Heart right ventricle (tissue), 16 donors: ENCODE measurements around the gene PCDHGA11. TPM values are rescaled to one million over a fixed set of nuclear protein-coding genes. Genes with fewer than 3 reads are reported as not detected.
A peak's percentile ranks its signal among the peaks of the same experiment; 100 is the strongest.

Experiments
- ATAC-seq, 8 donors: fragments of 200-7000 bp; cut with Tn5 transposase; one replicate each; pipeline ENCODE4 v1.9.1; 2020; ENCODE audit warnings: mild to moderate bottlenecking in 8 of 8, moderate library complexity in 8 of 8, moderate number of reproducible peaks in 1 of 8
- DNase-seq, 2 donors: peaks; one replicate each; pipeline ENCODE4 v3.0.0-alpha.2; 2020
- H3K27ac ChIP-seq, 10 donors: fragments of 200-600 bp; sonication (generic) in 2 of 10; one replicate each; pipeline versions ENCODE4 v1.5.0 to v1.8.0; 2020 to 2022; ENCODE audit warnings: mild to moderate bottlenecking in 3 of 10
- H3K27me3 ChIP-seq, 7 donors: fragments of 200-600 bp; one replicate each; pipeline ENCODE4 v1.8.0; 2021 to 2022; ENCODE audit warnings: mild to moderate bottlenecking in 2 of 7
- H3K36me3 ChIP-seq, 9 donors: fragments of 200-600 bp; sonication (generic) in 1 of 9; one replicate each; pipeline versions ENCODE4 v1.5.0 to v1.8.0; 2020 to 2022; ENCODE audit warnings: mild to moderate bottlenecking in 2 of 9
- H3K4me1 ChIP-seq, 9 donors: fragments of 200-600 bp; sonication (generic) in 1 of 9; one replicate each; pipeline versions ENCODE4 v1.5.0 to v1.8.0; 2020 to 2022; ENCODE audit warnings: mild to moderate bottlenecking in 4 of 9
- H3K4me3 ChIP-seq, 10 donors: fragments of 200-600 bp; sonication (generic) in 2 of 10; one replicate each; pipeline versions ENCODE4 v1.5.0 to v1.8.0; 2020 to 2022; ENCODE audit warnings: mild to moderate bottlenecking in 7 of 10, moderate library complexity in 2 of 10
- H3K9me3 ChIP-seq, 11 donors: fragments of 200-600 bp in 10 of 11; sonication (generic) in 2 of 11; one replicate each; pipeline versions ENCODE4 v1.5.0 to v1.8.0; 2013 to 2022; ENCODE audit warnings: mild to moderate bottlenecking in 2 of 11, control low read depth in 1 of 11, moderate library complexity in 1 of 11
- CTCF ChIP-seq, 9 donors: fragments of 200-600 bp; sonication (generic) in 2 of 9; IDR thresholded peaks; one replicate each; pipeline versions ENCODE4 v1.5.0 to v1.8.0; 2021 to 2022; ENCODE audit warnings: antibody characterized with exemption in 9 of 9, mild to moderate bottlenecking in 5 of 9, moderate library complexity in 1 of 9
- WGBS, 2 donors: extraction: QIAGEN DNeasy Blood & Tissue Kit; methylation state at CpG; one replicate each; pipeline ENCODE4 v1.1.7; 2013; ENCODE audit warnings: inconsistent platforms in 1 of 2; 5-methylcytosine and 5-hydroxymethylcytosine counted together
- intact Hi-C, 10 donors: fragments of 100-400 bp; cut with DNase I; formaldehyde crosslinking; loops; one replicate each; pipeline versions ENCODE4 v1.11.1 to v1.14.2; 2022
- polyA plus RNA-seq, 2 donors: library from polyadenylated mRNA; stranded (reverse); fragments of 200-250 nt; gene quantifications; one replicate each; pipeline ENCODE4 v1.2.3, GENCODE V29; 2013
- total RNA-seq, 10 donors: library from RNA; stranded (reverse); fragmentation: NEBNext Ultra II Directional in 3 of 10; extraction: Animal tissue kit (Norgen Biotek cat#: 25700) in 3 of 10; gene quantifications; one replicate each; pipeline versions ENCODE4 v1.2.1 to v1.2.4, GENCODE V29; 2021 to 2023
- donor health status: Arrhythmogenic right ventricular cardiomyopathy.
- donor health status: ischemic (EF 13 %, LVEDD 7.1; RV severe dilation, severe dysfunction).
- donor health status: healthy with polysubstance abuse.
- donor health status: DM: no; HTN: yes; CAD: no.
- donor health status: DM: no; HTN: no; CAD: no.
- donor health status: ischemic (EF 25% LVEDD 6.9; RV normal size, moderate dysfunction).
- donor health status: ischemic (EF 25% LVEDD 5.7; RV mildly dilated, moderate dysfunction).
- donor health status: healthy.
- donor health status: DM: yes; HTN: yes; CAD: no.
- donor health status: Ischemic cardiomyopathy.
- donor health status: ischemic (EF 35%, LVEDD 5.7; RV mildly dilated, moderate dysfunction).
- donor health status: nonischemic (EF 11% LVEDD 7.7; RV severe dilation, severe dysfunction).
- donor health status: DM: yes; HTN: yes; CAD: no.
- donor health status: PGD.
- donor health status: ischemic (EF 29% LVEDD 5.4; RV normal size, mild dysfunction).
- donor health status: nonischemic (EF 23%, LVEDD 6.1; RV moderate dilation, normal function).

Gene PCDHGA11
- total and polyA plus RNA-seq, 12 donors: 0.74 to 8.5 (median 5.4) TPM

- TF ChIP-seq CTCF (IDR thresholded peaks at IDR 0.05): no peak
- intact Hi-C loops: loop anchor here in 4 of 10 donors (5.0 to 10.0 kb wide), 6 partner anchors 55 to 195 kb away; partner anchors contain the start of genes PCDHB13 (in 1 of the 4), PCDHGA4 (in 1 of the 4), PCDHGB1 (in 1 of the 4) and PCDHGB2 (in 1 of the 4)
- H3K36me3 ChIP-seq: peaks cover 0 to 75% (median 0%) of the 10 kb centered on the region in 9 donors
Observed at GRCh38 chr5:141409598-141410306, 11.1 kb upstream of the PCDHGA11 start.

GRCh38 chr5:141411575-141411974, 9.3 kb upstream of the PCDHGA11 start:
- Histone ChIP-seq H3K27ac (no peak overlapping the region), H3K4me1 (peaks cover 0 to 15% (median 0%) of the 10 kb centered on the region in 9 donors), H3K36me3 (peaks cover 0 to 66% (median 0%) of the 10 kb centered on the region in 9 donors), H3K9me3 (peaks cover 0 to 100% (median 54%) of the 10 kb centered on the region in 11 donors), H3K27me3 (peaks cover 0 to 96% (median 0%) of the 10 kb centered on the region in 7 donors), H3K4me3 (no peak overlapping the region)
- 74 to 75% methylated on average over 3 of the region's 3 CpGs for WGBS, 2 donors
- ATAC-seq (no peak), DNase-seq (no peak)
- no peak for TF ChIP-seq CTCF (IDR thresholded peaks at IDR 0.05)
- intact Hi-C loops: loop anchor here in 4 of 10 donors (5.0 to 10.0 kb wide), 4 partner anchors 113 to 197 kb away; partner anchors contain the start of gene PCDHB13 (in 1 of the 4)

More at GRCh38 chr5:141409598-141410306, 11.1 kb upstream of the PCDHGA11 start:
- H3K4me3 ChIP-seq: no peak overlapping the region
- H3K4me1 ChIP-seq: peaks cover 0 to 15% (median 0%) of the 10 kb centered on the region in 9 donors
- no peak overlapping the region for H3K27ac ChIP-seq
- no peak for DNase-seq
- peaks cover 0 to 100% (median 48%) of the 10 kb centered on the region in 11 donors for H3K9me3 ChIP-seq
- peak in 1 of 8 donors; percentile 29 for ATAC-seq
- 30 to 34% methylated on average over 64 of the region's 64 CpGs for WGBS, 2 donors
- peaks cover 0 to 95% (median 0%) of the 10 kb centered on the region in 7 donors for H3K27me3 ChIP-seq

GRCh38 chr5:141412854-141413539, 7.9 kb upstream of the PCDHGA11 start, which contains the start of gene PCDHGA10:
Gene PCDHGA10, plus strand, starts transcription at chr5:141412987. Its CDS starts 189 bp downstream, at chr5:141413176.
- Histone ChIP-seq H3K27ac (peak within 1 kb of the TSS in 4 of 10 donors; percentile 1 to 24 (median 8)), H3K4me1 (peaks cover 0 to 19% (median 0%) of the 10 kb centered on the region in 9 donors), H3K4me3 (peak within 1 kb of the TSS in 9 of 10 donors; percentile 5 to 48 (median 34)), H3K27me3 (peaks cover 0 to 96% (median 0%) of the 10 kb centered on the region in 7 donors), H3K9me3 (peaks cover 0 to 100% (median 46%) of the 10 kb centered on the region in 11 donors), H3K36me3 (peaks cover 0 to 62% (median 0%) of the 10 kb centered on the region in 9 donors)
- 27 to 36% methylated on average over 31 of the region's 31 CpGs for WGBS, 2 donors
- intact Hi-C loops: loop anchor here in 4 of 10 donors (5.0 to 10.0 kb wide), 4 partner anchors 112 to 198 kb away; partner anchors contain the start of gene PCDHB13 (in 1 of the 4)
- peak; percentile 18 to 59 (median 52) for TF ChIP-seq CTCF (IDR thresholded peaks at IDR 0.05)
- peak in 6 of 8 donors; percentile 55 to 65 (median 60) for ATAC-seq
- no peak for DNase-seq
